ENCODE measurements around the gene NHERF1. TPM values are rescaled to one million over a fixed set of nuclear protein-coding genes. Genes with fewer than 3 reads are reported as not detected.
A peak's percentile ranks its signal among the peaks of the same experiment; 100 is the strongest.

Gene NHERF1
- total RNA-seq, 2 experiments from 2014 or later = 284 to 377 TPM

- Mint-ChIP-seq H3K27me3 (no peaks in the 10 kb centered on the region), H3K36me3 (peaks cover 33% of the 10 kb centered on the region)
These were observed 8.5 kb downstream of the NHERF1 start for GRCh38 chr17:74756891-74757290.

GRCh38 chr17:74757502-74757901 lies 9.1 kb downstream of the NHERF1 start:
- H3K27ac Mint-ChIP-seq = peak overlapping the region; percentile 59
- ATAC-seq (no peak), DNase-seq (no peak)
- no peaks in the 10 kb centered on the region for H3K9me3 Mint-ChIP-seq (ENCODE audit: low read depth)
- H3K27me3 Mint-ChIP-seq = no peaks in the 10 kb centered on the region
- CTCF ChIA-PET = interaction anchor here (1.0 to 15.6 kb wide), 7 partner anchors 11 to 106 kb away, joined by 3 to 206 read pairs (median 26); partner anchors contain the start of genes NAT9 and RAB37
- H3K4me3 Mint-ChIP-seq = peak overlapping the region; percentile 67
- H3K36me3 Mint-ChIP-seq = peaks cover 28% of the 10 kb centered on the region
- peaks cover 81% of the 10 kb centered on the region for H3K4me1 Mint-ChIP-seq

More at GRCh38 chr17:74756891-74757290, 8.5 kb downstream of the NHERF1 start:
- CTCF ChIA-PET = interaction anchor here (0.8 to 15.6 kb wide), 7 partner anchors 11 to 99 kb away, joined by 3 to 206 read pairs (median 26); partner anchors contain the start of genes NAT9 and RAB37
- DNase-seq = no peak
- Mint-ChIP-seq H3K27ac (peak overlapping the region; percentile 49), H3K4me1 (peaks cover 87% of the 10 kb centered on the region), H3K9me3 (ENCODE audit: low read depth) (no peaks in the 10 kb centered on the region), H3K4me3 (no peak overlapping the region)
- ATAC-seq = no peak

GRCh38 chr17:74757931-74758847 lies 9.8 kb downstream of the NHERF1 start:
- H3K36me3 Mint-ChIP-seq = peaks cover 25% of the 10 kb centered on the region

GRCh38 chr17:74758848-74759168 lies 10.4 kb downstream of the NHERF1 start:
- DNase-seq = no peak
- H3K27ac Mint-ChIP-seq = peak overlapping the region; percentile 88
- peaks cover 75% of the 10 kb centered on the region for H3K4me1 Mint-ChIP-seq
- CTCF ChIA-PET = interaction anchor here (1.0 to 15.6 kb wide), 12 partner anchors 9 to 103 kb away, joined by 3 to 206 read pairs (median 21); partner anchors contain the start of genes NAT9 and RAB37
- H3K36me3 Mint-ChIP-seq = peaks cover 24% of the 10 kb centered on the region
- ATAC-seq = peak; percentile 47
- no peaks in the 10 kb centered on the region for H3K27me3 Mint-ChIP-seq
- H3K4me3 Mint-ChIP-seq = peak overlapping the region; percentile 67
- H3K9me3 Mint-ChIP-seq (ENCODE audit: low read depth) = no peaks in the 10 kb centered on the region

More at GRCh38 chr17:74757931-74758847, 9.8 kb downstream of the NHERF1 start:
- H3K4me1 Mint-ChIP-seq = peaks cover 79% of the 10 kb centered on the region
- CTCF ChIA-PET = interaction anchor here (1.0 to 15.6 kb wide), 9 partner anchors 8 to 105 kb away, joined by 3 to 206 read pairs (median 26); partner anchors contain the start of genes NAT9 and RAB37
- DNase-seq = no peak
- H3K27ac Mint-ChIP-seq = peak overlapping the region; percentile 88
- no peak for ATAC-seq
- no peaks in the 10 kb centered on the region for H3K9me3 Mint-ChIP-seq (ENCODE audit: low read depth)
- peak overlapping the region; percentile 67 for H3K4me3 Mint-ChIP-seq
- H3K27me3 Mint-ChIP-seq = no peaks in the 10 kb centered on the region

GRCh38 chr17:74759243-74759801 lies 10.9 kb downstream of the NHERF1 start:
- ATAC-seq (peak; percentile 83), DNase-seq (peak; percentile 85)
- Mint-ChIP-seq H3K4me3 (peak overlapping the region; percentile 67), H3K27ac (peak overlapping the region; percentile 88), H3K36me3 (peaks cover 24% of the 10 kb centered on the region), H3K4me1 (peaks cover 70% of the 10 kb centered on the region), H3K27me3 (no peaks in the 10 kb centered on the region), H3K9me3 (ENCODE audit: low read depth) (no peaks in the 10 kb centered on the region)
- CTCF ChIA-PET = interaction anchor here (1.0 to 15.6 kb wide), 14 partner anchors 9 to 103 kb away, joined by 3 to 206 read pairs (median 17); partner anchors contain the start of genes NAT9 and RAB37

- no peak for ATAC-seq
- H3K4me1 Mint-ChIP-seq = peaks cover 63% of the 10 kb centered on the region
- H3K4me3 Mint-ChIP-seq = peak overlapping the region; percentile 67
These were observed 11.5 kb downstream of the NHERF1 start for GRCh38 chr17:74759941-74760340.

GRCh38 chr17:74760404-74761105 lies 12.1 kb downstream of the NHERF1 start:
- Mint-ChIP-seq H3K27ac (peak overlapping the region; percentile 88), H3K4me1 (peaks cover 57% of the 10 kb centered on the region), H3K9me3 (ENCODE audit: low read depth) (no peaks in the 10 kb centered on the region), H3K27me3 (no peaks in the 10 kb centered on the region), H3K36me3 (peaks cover 18% of the 10 kb centered on the region), H3K4me3 (no peak overlapping the region)
- no peak for ATAC-seq
- no peak for DNase-seq
- CTCF ChIA-PET = interaction anchor here (0.7 to 15.6 kb wide), 12 partner anchors 11 to 106 kb away, joined by 3 to 206 read pairs (median 21); partner anchors contain the start of genes NAT9 and RAB37

More at GRCh38 chr17:74759941-74760340, 11.5 kb downstream of the NHERF1 start:
- Mint-ChIP-seq H3K9me3 (ENCODE audit: low read depth) (no peaks in the 10 kb centered on the region), H3K36me3 (peaks cover 22% of the 10 kb centered on the region), H3K27ac (peak overlapping the region; percentile 88), H3K27me3 (no peaks in the 10 kb centered on the region)
- DNase-seq = no peak
- CTCF ChIA-PET = interaction anchor here (0.7 to 15.6 kb wide), 14 partner anchors 10 to 105 kb away, joined by 3 to 206 read pairs (median 17); partner anchors contain the start of genes NAT9 and RAB37

GRCh38 chr17:74761419-74761818 lies 13.0 kb downstream of the NHERF1 start:
- H3K36me3 Mint-ChIP-seq = peaks cover 23% of the 10 kb centered on the region
- no peaks in the 10 kb centered on the region for H3K27me3 Mint-ChIP-seq
- peak overlapping the region; percentile 52 for H3K27ac Mint-ChIP-seq
- peaks cover 58% of the 10 kb centered on the region for H3K4me1 Mint-ChIP-seq
- H3K9me3 Mint-ChIP-seq (ENCODE audit: low read depth) = no peaks in the 10 kb centered on the region
- DNase-seq = no peak
- CTCF ChIA-PET = interaction anchor here (0.6 to 15.6 kb wide), 3 partner anchors 11 to 28 kb away, joined by 6 to 206 read pairs (median 110); partner anchors contain the start of gene NAT9
- no peak for ATAC-seq
- no peak overlapping the region for H3K4me3 Mint-ChIP-seq

GRCh38 chr17:74761931-74762330 lies 13.5 kb downstream of the NHERF1 start:
- CTCF ChIA-PET = interaction anchor here (0.5 to 15.6 kb wide), 3 partner anchors 11 to 28 kb away, joined by 3 to 206 read pairs (median 6); partner anchors contain the start of gene NAT9
- H3K27me3 Mint-ChIP-seq = no peaks in the 10 kb centered on the region
- peaks cover 23% of the 10 kb centered on the region for H3K36me3 Mint-ChIP-seq
- DNase-seq (no peak), ATAC-seq (no peak)
- no peak overlapping the region for H3K27ac Mint-ChIP-seq
- H3K4me1 Mint-ChIP-seq = peaks cover 55% of the 10 kb centered on the region
- H3K9me3 Mint-ChIP-seq (ENCODE audit: low read depth) = no peaks in the 10 kb centered on the region
- no peak overlapping the region for H3K4me3 Mint-ChIP-seq

GRCh38 chr17:74763565-74764387 lies 15.3 kb downstream of the NHERF1 start:
- peaks cover 30% of the 10 kb centered on the region for H3K36me3 Mint-ChIP-seq
- CTCF ChIA-PET = interaction anchor here (0.6 to 15.6 kb wide), 7 partner anchors 9 to 1546 kb away, joined by 3 to 206 read pairs (median 5); partner anchors contain the start of gene NAT9
- H3K27ac Mint-ChIP-seq = no peak overlapping the region

GRCh38 chr17:74764751-74765286 lies 16.4 kb downstream of the NHERF1 start:
- no peaks in the 10 kb centered on the region for H3K27me3 Mint-ChIP-seq
- H3K36me3 Mint-ChIP-seq = peaks cover 30% of the 10 kb centered on the region
- H3K4me1 Mint-ChIP-seq = peaks cover 29% of the 10 kb centered on the region
- DNase-seq = no peak
- H3K27ac Mint-ChIP-seq = no peak overlapping the region
- no peak for ATAC-seq
- H3K4me3 Mint-ChIP-seq = no peak overlapping the region
- CTCF ChIA-PET = interaction anchor here (0.6 to 1.7 kb wide), 4 partner anchors 11 to 1547 kb away, joined by 3 to 8 read pairs (median 4); no protein-coding TSS in a partner anchor
- H3K9me3 Mint-ChIP-seq (ENCODE audit: low read depth) = no peaks in the 10 kb centered on the region

More at GRCh38 chr17:74763565-74764387, 15.3 kb downstream of the NHERF1 start:
- no peaks in the 10 kb centered on the region for H3K27me3 Mint-ChIP-seq
- DNase-seq = no peak
- peaks cover 38% of the 10 kb centered on the region for H3K4me1 Mint-ChIP-seq
- H3K9me3 Mint-ChIP-seq (ENCODE audit: low read depth) = no peaks in the 10 kb centered on the region
- ATAC-seq = no peak
- H3K4me3 Mint-ChIP-seq = no peak overlapping the region
